HepG2 (cell line): ENCODE results near the gene ATP23. TPM values are rescaled to one million over a fixed set of nuclear protein-coding genes. Genes with fewer than 3 reads are reported as not detected.

Source experiments
- CAMTA2 ChIP-seq: sonication (generic); formaldehyde crosslinking; IDR thresholded peaks from 2 replicates; pipeline ENCODE4 v1.4.0; 2020; ENCODE audit warnings: mild to moderate bottlenecking, missing genetic modification reagents, borderline replicate concordance
- DPF2 ChIP-seq: sonication (generic); formaldehyde crosslinking; IDR thresholded peaks from 2 replicates; pipeline ENCODE4 v1.4.0; 2020; ENCODE audit warnings: mild to moderate bottlenecking, low read depth, missing genetic modification reagents, borderline replicate concordance
- GPN1 ChIP-seq: sonication (generic); formaldehyde crosslinking; IDR thresholded peaks from 2 replicates; pipeline ENCODE4 v1.5.1; 2020; ENCODE audit warnings: missing genetic modification reagents, borderline replicate concordance
- HNRNPUL1 ChIP-seq: fragments of 200-400 bp; formaldehyde crosslinking; IDR thresholded peaks from 2 replicates; pipeline ENCODE4 v1.6.1; 2017; ENCODE audit warnings: low read depth, mild to moderate bottlenecking, low read length, moderate library complexity
- IRF2 ChIP-seq: IDR thresholded peaks from 2 replicates; pipeline ENCODE4 v1.6.1; 2018; ENCODE audit warnings: missing genetic modification reagents, missing compliant biosample characterization
- KDM1A ChIP-seq: IDR thresholded peaks from 2 replicates; pipeline ENCODE4 v1.6.1; 2016; ENCODE audit warnings: missing compliant biosample characterization
- MEIS2 ChIP-seq: sonication (generic); formaldehyde crosslinking; IDR thresholded peaks from 2 replicates; pipeline ENCODE4 v1.9.0; 2021; ENCODE audit warnings: mild to moderate bottlenecking, missing genetic modification reagents
- PRDM15 ChIP-seq: sonication (generic); formaldehyde crosslinking; IDR thresholded peaks from 2 replicates; pipeline ENCODE4 v1.4.0; 2020; ENCODE audit warnings: missing genetic modification reagents
- SAP130 ChIP-seq: IDR thresholded peaks from 2 replicates; pipeline ENCODE4 v1.6.1; 2016; ENCODE audit warnings: low read depth
- YEATS4 ChIP-seq: sonication (generic); formaldehyde crosslinking; IDR thresholded peaks from 2 replicates; pipeline ENCODE4 v1.4.0; 2020; ENCODE audit warnings: missing genetic modification reagents, borderline replicate concordance
- ZBTB4 ChIP-seq: sonication (generic); formaldehyde crosslinking; IDR thresholded peaks from 2 replicates; pipeline ENCODE4 v1.4.0; 2020; ENCODE audit warnings: missing genetic modification reagents, mild to moderate bottlenecking, borderline replicate concordance
- ZMYM3 ChIP-seq: sonication (generic); formaldehyde crosslinking; IDR thresholded peaks from 2 replicates; pipeline ENCODE4 v1.5.1; 2020; ENCODE audit warnings: mild to moderate bottlenecking, missing genetic modification reagents
- ZNF430 ChIP-seq: sonication (generic); formaldehyde crosslinking; IDR thresholded peaks from 2 replicates; pipeline ENCODE4 v1.9.0; 2021; ENCODE audit warnings: mild to moderate bottlenecking, missing genetic modification reagents
- ZNF646 ChIP-seq: sonication (generic); formaldehyde crosslinking; IDR thresholded peaks from 2 replicates; pipeline ENCODE4 v1.9.0; 2021; ENCODE audit warnings: mild to moderate bottlenecking, missing genetic modification reagents
- polyA plus RNA-seq, 8 experiments: library from polyadenylated mRNA; depleted of rRNA in 3 of 8; stranded (reverse) in 7 of 8; unstranded in 1 of 8; fragments of >200 nt; fragmentation: Illumina TruSeq in 4 of 8; extraction: Trizol in 4 of 8; gene quantifications; 2 replicates each; pipeline versions ENCODE4 v1.2.1 to v1.2.3, GENCODE V29; 2011 to 2016; ENCODE audit warnings: low read depth in 4 of 8, missing spikeins in 1 of 8, mixed read lengths in 1 of 8; ENCODE audit not compliant: insufficient read depth in 1 of 8
- total RNA-seq, 5 experiments: library from RNA; depleted of rRNA; stranded (reverse); fragments of >200 nt; fragmentation: Illumina TruSeq; extraction: Trizol; gene quantifications; 2 replicates each; pipeline ENCODE4 v1.2.3, GENCODE V29; 2016; ENCODE audit warnings: low read depth in 1 of 5

The ATP23 gene
- total and polyA plus RNA-seq, 2 of the 13 experiments (the other 11 are each of a cell fraction or from before 2014, with no cell fraction given) = 12.1 to 14.7 TPM

GRCh38 chr12:57904848-57905811 is 36.2 kb upstream of the ATP23 start (continued):
- TF ChIP-seq PRDM15 (no peak), DPF2 (CRISPR knock-in tag) (no peak), ZNF430 (CRISPR knock-in tag) (no peak), ZBTB4 (CRISPR knock-in tag) (no peak), YEATS4 (CRISPR knock-in tag) (0 out of 2 replicates have a peak, but pooled peaks have one; percentile 23), ZMYM3 (CRISPR knock-in tag) (no peak), SAP130 (CRISPR knock-in tag) (peak; percentile 59), IRF2 (CRISPR knock-in tag) (peak; percentile 77; the same call in 1 of the 2 replicates), MEIS2 (CRISPR knock-in tag) (no peak), CAMTA2 (CRISPR knock-in tag) (no peak), HNRNPUL1 (no peak), KDM1A (CRISPR knock-in tag) (no peak), ZNF646 (CRISPR knock-in tag) (no peak), GPN1 (CRISPR knock-in tag) (no peak)
